Spinal cord (tissue), 10 donors: Measurements from ENCODE around the gene ITFG1. TPM values are rescaled to one million over a fixed set of nuclear protein-coding genes. Genes with fewer than 3 reads are reported as not detected.
A peak's percentile ranks its signal among the peaks of the same experiment; 100 is the strongest.
"Not testable (repeated sequence)": the region's sequence is repeated elsewhere in the genome, so short reads cannot be mapped to it uniquely, and the experiment has no call there.

Experiments
- DNase-seq, 6 donors: peaks; one replicate each; pipeline versions ENCODE4 v3.0.0 to v3.0.0-alpha.2; 2013 to 2015; ENCODE audit warnings: low spot score in 6 of 6, low read depth in 4 of 6
- H3K27ac ChIP-seq: one replicate; pipeline ENCODE4 v1.5.1; 2013; ENCODE audit warnings: low read depth, low read length, control low read depth
- H3K27me3 ChIP-seq: one replicate; pipeline ENCODE4 v1.6.1; 2013; ENCODE audit warnings: low read length; ENCODE audit not compliant: control insufficient read depth, insufficient read depth
- H3K36me3 ChIP-seq: one replicate; pipeline ENCODE4 v1.6.1; 2013; ENCODE audit warnings: low read length; ENCODE audit not compliant: control insufficient read depth, insufficient read depth
- H3K4me1 ChIP-seq: one replicate; pipeline ENCODE4 v1.6.1; 2013; ENCODE audit warnings: low read length; ENCODE audit not compliant: control insufficient read depth, insufficient read depth
- H3K4me3 ChIP-seq: one replicate; pipeline ENCODE4 v1.5.1; 2013; ENCODE audit warnings: low read depth, low read length, control low read depth
- H3K9me3 ChIP-seq: one replicate; pipeline ENCODE4 v1.6.1; 2013; ENCODE audit warnings: low read length; ENCODE audit not compliant: control insufficient read depth, insufficient read depth
- WGBS: methylation state at CpG from one replicate; pipeline ENCODE4 v1.1.5; 2013; ENCODE audit warnings: missing lambda C conversion rate; ENCODE audit not compliant: insufficient coverage; 5-methylcytosine and 5-hydroxymethylcytosine counted together
- polyA plus RNA-seq, 2 donors: library from polyadenylated mRNA; unstranded; fragments of 120-200 nt; gene quantifications; one replicate each; pipeline ENCODE4 v1.2.1, GENCODE V29; 2013; ENCODE audit not compliant: insufficient read length in 2 of 2
- total RNA-seq, 2 donors: library from RNA; depleted of rRNA in 1 of 2; stranded (reverse); fragments of 120-200 nt in 1 of 2; fragments of >200 nt in 1 of 2; gene quantifications; one replicate each; pipeline versions ENCODE4 v1.2.3 to v1.2.4, GENCODE V29; 2013 to 2014
- donor health status: healthy.

The ITFG1 gene
- total and polyA plus RNA-seq, 4 donors: 96.6 to 180 (median 127) TPM

DNA sequence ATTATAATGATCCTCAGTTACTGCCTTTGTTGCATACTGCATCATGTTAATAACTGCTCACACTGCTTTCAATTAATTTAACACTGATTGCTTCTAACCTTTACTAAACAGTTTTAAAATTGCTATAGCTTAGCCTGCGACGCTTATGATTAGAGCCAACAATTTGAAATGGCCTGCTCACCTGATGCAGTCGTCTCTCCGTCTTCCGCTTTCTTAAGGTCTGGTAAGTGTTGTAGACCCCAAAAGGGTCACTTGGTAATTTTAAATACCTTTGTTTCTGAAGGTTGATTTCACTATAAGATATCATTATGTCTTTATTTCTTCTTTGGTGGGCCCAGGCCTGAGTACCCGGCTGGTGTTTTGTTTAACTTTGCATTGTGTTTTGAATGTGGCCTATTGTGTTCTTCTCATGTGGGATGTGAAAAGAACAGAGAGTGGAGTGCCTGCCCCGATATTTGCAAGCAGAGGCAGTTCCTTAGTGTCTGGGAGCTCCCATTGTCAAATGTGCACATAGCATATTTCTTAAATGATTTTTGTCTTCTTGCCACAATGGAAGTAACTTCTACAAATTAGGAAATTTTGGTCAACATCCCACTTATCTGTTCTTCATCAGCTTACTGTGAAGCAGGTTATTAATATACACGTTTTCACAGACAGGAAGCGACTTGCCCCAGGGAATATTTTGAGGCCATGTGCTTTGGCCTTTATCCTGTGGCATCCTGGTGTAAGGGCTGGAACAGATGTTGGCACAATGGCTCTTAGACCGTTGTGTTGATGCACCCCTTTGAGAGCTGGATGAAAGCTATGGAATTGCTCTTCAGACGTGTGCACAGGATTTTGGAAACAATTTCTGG lies 3.1 kb upstream of the ITFG1 start:
- Histone ChIP-seq H3K4me3 (no peak overlapping the region), H3K9me3 (no peaks in the 10 kb centered on the region), H3K27ac (no peak overlapping the region), H3K4me1 (peaks cover 11% of the 10 kb centered on the region), H3K27me3 (no peaks in the 10 kb centered on the region), H3K36me3 (no peaks in the 10 kb centered on the region)
- DNase-seq: no peak
- WGBS: 29% methylated on average over 6 of the region's 11 CpGs

DNA sequence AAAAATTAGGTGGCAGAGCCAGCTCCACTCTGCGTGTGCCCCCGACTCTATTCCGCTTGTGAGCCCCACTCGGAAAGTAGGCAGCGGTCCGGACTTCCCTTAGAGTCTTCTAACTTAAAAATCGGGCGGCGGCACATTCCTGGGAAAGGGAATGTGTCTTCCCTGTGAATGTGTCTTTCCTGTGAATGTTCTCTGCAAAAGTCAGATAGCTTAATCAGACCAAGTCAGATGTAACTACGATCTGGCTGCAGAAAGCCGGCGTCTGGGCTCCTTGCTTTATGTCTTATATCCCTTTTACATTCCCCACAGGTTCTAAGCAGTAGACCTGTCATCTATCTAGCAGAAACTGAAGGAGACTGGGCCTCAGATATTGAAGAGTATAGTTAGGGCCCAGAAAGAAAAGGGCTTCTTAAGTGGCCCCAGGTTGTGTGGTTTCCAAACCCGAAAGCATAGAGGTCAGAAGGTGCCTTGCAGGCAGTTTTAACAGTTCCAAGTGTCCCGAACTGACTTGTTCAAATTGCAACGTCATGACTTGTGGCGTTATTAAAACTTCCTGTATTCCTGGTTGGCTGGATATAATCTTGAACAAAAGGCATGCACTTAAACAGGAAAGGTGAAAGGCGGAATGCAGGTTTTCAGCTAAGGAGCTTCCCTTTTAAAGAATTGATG lies 869 bp upstream of the ITFG1 start:
- H3K4me3 ChIP-seq: peak overlapping the region; percentile 88
- no peaks in the 10 kb centered on the region for H3K27me3 ChIP-seq
- peaks cover 11% of the 10 kb centered on the region for H3K4me1 ChIP-seq
- DNase-seq: peak in 2 of 6 donors; percentile 33 to 63
- H3K27ac ChIP-seq: peak overlapping the region; percentile 97
- 7% methylated on average over 14 of the region's 17 CpGs for WGBS
- no peaks in the 10 kb centered on the region for H3K9me3 ChIP-seq
- no peaks in the 10 kb centered on the region for H3K36me3 ChIP-seq

DNA sequence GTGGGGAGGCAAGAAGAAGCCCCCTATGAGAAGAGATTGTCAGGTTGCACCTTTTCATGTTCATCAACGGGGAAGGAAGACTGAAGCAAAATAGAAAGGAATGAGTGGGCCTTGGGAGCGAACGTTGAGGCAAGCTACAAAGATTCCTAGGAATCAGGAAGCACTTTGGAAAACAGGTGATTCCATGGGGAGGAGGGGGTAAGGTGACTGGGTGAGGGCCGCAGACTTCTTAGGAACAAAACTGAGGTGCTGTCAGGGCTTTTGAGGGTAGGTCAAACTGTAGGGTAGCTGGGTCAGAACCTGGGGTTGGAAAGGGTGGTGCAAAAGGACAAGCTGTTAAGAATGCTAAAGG lies 528 bp downstream of the ITFG1 start:
- peaks cover 11% of the 10 kb centered on the region for H3K4me1 ChIP-seq
- no peaks in the 10 kb centered on the region for H3K27me3 ChIP-seq
- no peaks in the 10 kb centered on the region for H3K9me3 ChIP-seq
- peak overlapping the region; percentile 97 for H3K27ac ChIP-seq
- DNase-seq: no peak
- H3K36me3 ChIP-seq: no peaks in the 10 kb centered on the region
- WGBS: 7% methylated on average over 4 of the region's 4 CpGs
- peak overlapping the region; percentile 88 for H3K4me3 ChIP-seq

DNA sequence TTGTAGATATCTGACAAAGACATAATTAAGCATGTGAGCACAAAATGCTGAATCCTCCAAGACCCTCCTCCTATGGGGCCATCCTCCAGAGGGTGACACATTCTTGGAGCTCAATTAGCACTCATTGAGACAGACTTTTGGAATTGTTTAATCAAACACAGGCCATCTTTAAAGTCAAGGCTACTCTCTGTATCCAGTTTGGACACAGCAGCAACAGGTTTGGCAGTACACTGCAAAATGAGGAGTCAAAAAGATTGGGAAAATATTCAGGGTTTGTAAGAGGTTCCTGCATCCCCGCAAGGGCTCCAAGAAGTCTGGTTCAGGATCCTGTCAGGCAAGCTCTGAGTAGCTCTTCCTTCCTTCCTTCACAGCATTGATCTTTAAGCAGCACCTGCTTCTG lies 1.3 kb downstream of the ITFG1 start:
- Histone ChIP-seq H3K4me3 (peak overlapping the region; percentile 88), H3K27me3 (no peaks in the 10 kb centered on the region), H3K9me3 (no peaks in the 10 kb centered on the region), H3K4me1 (peaks cover 11% of the 10 kb centered on the region), H3K27ac (no peak overlapping the region), H3K36me3 (no peaks in the 10 kb centered on the region)
- 100% methylated on average over 1 of the region's 1 CpG for WGBS
- no peak for DNase-seq

DNA sequence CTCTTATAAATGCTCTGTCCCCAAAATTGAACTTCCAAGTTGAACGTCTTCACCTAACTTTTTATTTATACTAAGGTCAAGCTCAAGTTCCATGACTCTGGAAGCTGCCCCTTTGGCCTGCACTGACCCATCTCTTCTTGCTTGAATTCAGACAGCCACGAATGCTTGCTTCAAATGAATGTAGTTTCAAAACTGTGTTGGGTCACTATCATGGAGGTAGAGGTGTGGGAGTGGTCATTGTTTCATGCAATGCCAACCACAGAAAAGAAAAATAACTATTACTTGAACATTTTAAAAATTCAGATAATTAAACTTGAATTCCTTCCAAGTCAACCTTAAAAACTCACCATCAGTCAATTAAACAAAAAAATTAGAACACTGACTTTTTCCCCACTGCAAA lies 2.5 kb downstream of the ITFG1 start:
- H3K4me3 ChIP-seq: no peak overlapping the region
- 100% methylated on average over 1 of the region's 2 CpGs for WGBS
- no peak overlapping the region for H3K27ac ChIP-seq

DNA sequence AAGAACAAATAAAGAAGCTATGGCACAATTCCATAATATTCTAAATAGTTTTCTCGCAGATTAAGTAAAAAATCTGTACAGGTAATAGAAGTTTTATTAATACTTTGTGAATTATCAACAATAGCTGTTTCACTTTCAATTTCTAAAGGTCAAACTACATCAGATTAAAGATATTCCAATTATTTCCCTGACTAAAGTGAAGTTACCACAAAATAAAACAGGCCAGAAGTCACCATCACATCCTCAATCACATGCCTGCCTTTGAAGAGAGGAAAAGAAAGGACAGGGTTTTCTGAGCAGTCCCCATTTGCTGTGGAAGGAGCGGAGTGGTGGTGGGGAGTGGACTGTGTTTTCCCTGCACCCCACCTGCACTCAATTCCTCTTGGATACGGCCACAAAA lies 11.1 kb downstream of the ITFG1 start:
- Histone ChIP-seq H3K27me3 (no peaks in the 10 kb centered on the region), H3K9me3 (no peaks in the 10 kb centered on the region), H3K4me1 (no peaks in the 10 kb centered on the region), H3K36me3 (peaks cover 3% of the 10 kb centered on the region), H3K27ac (no peak overlapping the region), H3K4me3 (no peak overlapping the region)
- no CpG with 5 or more reads among the region's 3 CpGs for WGBS
- no peak for DNase-seq

More for the DNA sequence above, 2.5 kb downstream of the ITFG1 start:
- Histone ChIP-seq H3K4me1 (peaks cover 9% of the 10 kb centered on the region), H3K36me3 (no peaks in the 10 kb centered on the region), H3K9me3 (no peaks in the 10 kb centered on the region), H3K27me3 (no peaks in the 10 kb centered on the region)
- DNase-seq: no peak

DNA sequence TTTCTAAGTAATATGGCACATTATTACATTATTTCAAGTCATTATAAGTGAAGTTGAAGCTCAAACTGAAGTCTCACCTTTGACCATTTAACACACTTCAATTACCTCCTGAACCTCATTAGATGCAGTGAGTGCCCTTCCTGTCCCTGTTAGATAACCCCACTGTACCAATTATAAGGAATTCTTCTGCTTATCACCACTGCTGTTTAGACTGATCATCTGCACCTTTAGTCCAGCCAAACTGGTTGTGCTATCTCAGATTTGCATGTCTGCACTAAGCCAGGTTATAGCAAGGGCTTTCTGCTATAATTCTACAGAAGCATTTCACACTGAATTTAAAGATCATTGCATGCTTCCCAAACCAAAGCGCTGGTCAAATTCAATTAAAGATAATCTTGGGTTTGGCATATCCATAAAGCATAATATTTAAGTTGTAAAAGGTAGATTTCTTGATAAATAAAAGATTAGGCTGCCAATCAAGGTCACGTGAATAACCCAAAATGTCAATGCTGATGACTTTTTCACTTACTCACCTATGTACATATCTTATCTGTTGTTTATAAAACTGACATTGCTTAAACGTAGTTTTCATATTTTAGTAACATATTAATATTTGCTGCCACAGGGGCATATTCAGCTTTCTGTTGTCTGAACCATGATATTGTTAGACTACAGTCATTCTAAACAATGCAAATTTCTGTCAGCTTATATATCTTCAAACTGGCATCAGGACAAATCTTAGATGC lies 11.9 kb downstream of the ITFG1 start:
- no CpG with 5 or more reads among the region's 3 CpGs for whole genome bisulfite sequencing
- H3K36me3 ChIP-seq: peaks cover 3% of the 10 kb centered on the region
- no peak overlapping the region for H3K27ac ChIP-seq

DNA sequence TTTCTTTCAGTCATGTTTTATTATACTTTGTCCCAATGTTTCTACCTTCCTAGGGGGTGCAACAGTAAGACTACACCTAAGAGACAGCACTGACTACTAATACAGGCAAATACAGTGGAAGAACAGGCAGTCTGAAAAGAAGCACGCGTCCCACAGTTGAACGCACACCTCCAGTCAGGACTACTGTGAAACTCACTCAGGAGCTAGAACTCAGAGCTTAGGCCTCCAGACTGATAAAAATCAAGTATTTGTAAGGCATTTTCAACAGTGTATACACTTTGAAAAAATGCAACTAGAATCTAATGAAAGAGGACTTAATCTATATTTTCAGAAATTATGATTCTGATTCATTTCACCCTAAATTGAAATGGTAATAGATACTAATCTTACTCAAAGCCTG lies 14.4 kb downstream of the ITFG1 start:
- peaks cover 1% of the 10 kb centered on the region for H3K36me3 ChIP-seq
- no peaks in the 10 kb centered on the region for H3K4me1 ChIP-seq
- no peaks in the 10 kb centered on the region for H3K27me3 ChIP-seq
- no peaks in the 10 kb centered on the region for H3K9me3 ChIP-seq
- H3K4me3 ChIP-seq: no peak overlapping the region
- H3K27ac ChIP-seq: no peak overlapping the region
- WGBS: no CpG with 5 or more reads among the region's 3 CpGs
- no peak for DNase-seq

More for the DNA sequence above, 11.9 kb downstream of the ITFG1 start:
- no peak for DNase-seq
- Histone ChIP-seq H3K9me3 (no peaks in the 10 kb centered on the region), H3K27me3 (no peaks in the 10 kb centered on the region), H3K4me1 (no peaks in the 10 kb centered on the region), H3K4me3 (no peak overlapping the region)

DNA sequence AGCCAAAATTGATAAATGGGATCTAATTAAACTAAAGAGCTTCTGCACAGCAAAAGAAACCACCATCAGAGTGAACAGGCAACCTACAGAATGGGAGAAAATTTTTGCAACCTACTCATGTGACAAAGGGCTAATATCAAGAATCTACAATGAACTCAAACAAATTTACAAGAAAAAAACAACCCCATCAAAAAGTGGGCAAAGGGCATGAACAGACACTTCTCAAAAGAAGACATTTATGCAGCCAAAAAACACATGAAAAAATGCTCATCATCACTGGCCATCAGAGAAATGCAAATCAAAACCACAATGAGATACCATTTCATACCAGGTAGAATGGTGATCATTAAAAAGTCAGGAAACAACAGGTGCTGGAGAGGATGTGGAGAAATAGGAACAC lies 18.0 kb downstream of the ITFG1 start:
- H3K4me3 ChIP-seq, H3K36me3 ChIP-seq, H3K27me3 ChIP-seq, H3K4me1 ChIP-seq, H3K27ac ChIP-seq, H3K9me3 ChIP-seq, DNase-seq: not testable (repeated sequence)
